Measurements from ENCODE around the gene RNF152. TPM values are rescaled to one million over a fixed set of nuclear protein-coding genes. Genes with fewer than 3 reads are reported as not detected.

The RNF152 gene
- total RNA-seq, 1 donor from 2014 or later, result 13.3 TPM

DNA sequence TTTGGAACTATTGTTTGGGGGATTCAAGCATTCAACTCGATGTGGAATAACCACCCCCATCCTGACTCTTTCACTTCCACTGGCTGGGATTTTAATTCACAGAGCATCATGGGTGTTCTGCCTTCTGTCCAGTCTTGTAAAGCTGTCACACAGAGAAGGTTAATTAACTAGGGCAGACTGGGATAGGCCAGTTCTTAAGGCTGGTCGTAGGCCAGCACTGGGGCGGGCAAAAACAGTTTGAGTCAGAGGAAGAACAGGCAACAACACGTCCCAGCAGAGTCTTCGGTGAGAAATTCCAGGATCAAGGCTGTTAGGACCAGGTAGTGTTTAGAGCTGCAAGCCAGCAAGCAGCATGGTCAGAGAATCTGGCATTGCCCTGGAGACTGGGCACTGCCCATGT, 4.0 kb upstream of the RNF152 start:
- intact Hi-C loops (cut with DNase I), result no loop called here
- no peak for ATAC-seq
- no peak for DNase-seq (ENCODE audit: low spot score)

DNA sequence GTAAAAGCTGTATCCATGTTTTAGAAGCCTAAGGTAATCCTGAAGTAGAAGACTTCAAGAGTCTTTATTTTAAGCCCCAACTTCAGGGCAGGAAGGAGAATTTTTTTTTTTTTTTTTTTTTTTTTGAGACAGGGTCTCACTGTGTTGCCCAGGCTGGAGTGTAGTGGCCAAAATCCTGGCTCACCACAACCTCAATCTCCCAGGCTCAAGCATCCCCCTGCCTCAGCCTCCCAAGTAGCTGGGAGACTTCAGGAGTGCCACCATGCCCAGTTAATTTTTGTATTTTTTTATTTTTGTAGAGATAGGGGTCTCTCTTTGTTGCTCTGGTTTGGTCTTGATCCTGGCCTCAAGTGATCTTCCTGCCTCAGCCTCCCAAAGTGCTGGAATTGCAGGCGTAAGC, 3.3 kb upstream of the RNF152 start:
- ATAC-seq (no peak), DNase-seq (ENCODE audit: low spot score) (no peak)
- intact Hi-C loops (cut with DNase I), result no loop called here

DNA sequence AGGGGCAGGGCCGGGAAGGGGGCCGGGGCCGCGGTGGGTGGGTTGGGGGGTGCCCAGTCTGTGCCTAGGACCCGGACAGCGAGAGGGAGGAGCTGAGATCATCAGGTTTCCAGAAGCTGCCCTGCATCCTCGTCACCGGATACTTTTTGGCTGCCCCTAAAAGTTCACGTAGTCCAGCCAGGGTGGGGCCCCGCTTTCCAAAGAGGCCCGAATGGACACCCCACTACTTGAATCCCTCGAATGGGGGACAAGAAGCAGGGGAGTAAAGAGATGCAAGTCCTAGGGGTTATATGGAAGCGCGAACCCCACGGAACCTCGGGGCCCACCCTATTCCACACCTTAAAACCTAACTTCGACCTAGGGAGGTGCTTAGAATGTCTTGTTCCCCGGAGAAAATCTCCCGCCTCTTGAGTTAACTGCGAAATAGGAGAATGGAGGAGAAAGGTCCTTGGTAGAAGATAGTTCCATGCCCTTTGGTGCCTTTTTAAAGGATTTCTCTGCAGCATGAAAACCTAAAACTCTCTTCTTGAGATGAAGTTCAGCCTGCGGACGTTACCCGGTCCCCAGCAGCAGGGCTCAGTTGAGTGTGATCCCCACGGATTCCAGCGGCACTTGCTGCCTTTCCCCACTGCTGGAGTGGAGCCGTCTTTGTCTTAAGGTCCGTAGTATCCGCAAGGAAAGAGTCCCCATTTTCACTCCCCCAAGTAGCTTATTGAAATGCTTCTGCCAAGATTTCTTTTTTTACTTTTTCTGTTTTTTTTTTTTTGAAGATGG, 2.1 kb upstream of the RNF152 start:
- DNase-seq (ENCODE audit: low spot score) (no peak), ATAC-seq (peak; percentile 25)
- intact Hi-C loops (cut with DNase I), result no loop called here

DNA sequence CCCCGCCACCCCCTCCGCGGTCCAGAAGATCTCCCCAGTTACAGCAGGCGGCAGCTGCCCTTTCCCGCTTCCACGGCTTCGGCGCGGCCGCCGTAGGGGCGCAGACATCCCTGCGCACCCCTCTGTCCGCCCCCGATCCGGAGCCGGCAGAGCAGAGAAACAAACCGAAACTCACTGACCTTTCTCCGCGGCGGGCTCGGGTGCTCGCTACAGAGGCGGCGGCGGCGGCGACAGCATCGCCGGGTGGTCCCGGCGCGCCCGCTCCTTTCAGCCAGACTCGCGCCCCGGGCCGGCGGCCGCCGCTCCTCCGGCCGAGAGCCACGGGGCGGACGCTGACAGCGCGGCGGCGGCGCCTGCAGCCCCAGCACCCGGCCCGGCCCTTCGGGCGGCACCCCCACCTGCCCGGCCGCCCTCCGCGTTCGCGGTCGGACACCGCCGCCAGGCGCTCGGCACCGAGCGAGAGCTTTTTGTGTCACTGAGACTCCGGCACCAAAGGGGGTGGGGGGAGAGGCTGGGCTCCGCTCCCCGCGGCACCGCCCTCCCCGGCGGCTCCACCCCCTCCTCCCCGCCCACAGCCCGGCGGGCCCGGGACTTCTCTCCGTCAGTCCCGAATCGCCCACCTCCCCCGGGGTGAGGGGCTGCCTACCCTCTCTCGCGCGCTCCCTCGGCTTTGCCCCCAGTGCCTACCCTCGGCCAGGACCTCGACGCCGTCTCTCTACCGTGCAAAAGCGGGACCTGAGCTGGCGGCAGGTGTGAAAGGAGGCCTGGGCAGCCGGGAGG, 1.4 kb upstream of the RNF152 start:
- peak; percentile 86 for DNase-seq (ENCODE audit: low spot score)
- intact Hi-C loops (cut with DNase I), result no loop called here
- peak; percentile 94 for ATAC-seq

DNA sequence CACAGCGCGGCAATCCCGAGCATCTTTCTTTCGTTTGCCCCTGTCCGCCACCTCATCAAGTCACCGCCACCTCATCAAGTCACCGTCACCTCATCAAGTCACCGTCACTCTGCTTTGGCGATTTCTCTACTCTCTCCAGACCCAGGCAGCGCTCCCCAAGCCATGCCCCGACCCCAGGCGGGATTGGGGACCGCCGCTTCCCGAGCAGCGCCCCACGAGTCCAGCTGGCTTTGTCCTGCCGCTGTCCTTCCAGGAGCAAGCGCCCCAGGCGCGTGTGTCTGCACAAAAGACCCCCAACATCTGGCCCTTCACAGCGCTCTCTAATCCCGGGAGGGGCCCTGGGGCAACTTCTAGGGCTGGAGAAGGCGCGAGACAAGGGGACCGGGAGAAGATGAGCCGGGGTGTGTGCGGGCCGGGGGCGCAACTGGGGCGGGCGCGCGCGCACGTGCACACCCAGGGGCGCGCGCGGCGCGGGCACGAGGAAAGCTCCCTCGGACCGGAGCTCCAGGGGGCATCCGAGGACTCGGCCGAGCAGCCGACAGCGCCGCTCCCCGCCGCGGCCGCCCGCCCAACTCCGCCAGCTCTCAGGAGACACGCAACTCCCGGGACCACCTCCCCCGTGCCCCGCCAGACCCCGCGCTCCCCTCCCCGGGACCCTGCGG, 633 bp upstream of the RNF152 start:
- intact Hi-C loops (cut with DNase I), result no loop called here
- ATAC-seq (peak; percentile 44), DNase-seq (ENCODE audit: low spot score) (peak; percentile 70)

DNA sequence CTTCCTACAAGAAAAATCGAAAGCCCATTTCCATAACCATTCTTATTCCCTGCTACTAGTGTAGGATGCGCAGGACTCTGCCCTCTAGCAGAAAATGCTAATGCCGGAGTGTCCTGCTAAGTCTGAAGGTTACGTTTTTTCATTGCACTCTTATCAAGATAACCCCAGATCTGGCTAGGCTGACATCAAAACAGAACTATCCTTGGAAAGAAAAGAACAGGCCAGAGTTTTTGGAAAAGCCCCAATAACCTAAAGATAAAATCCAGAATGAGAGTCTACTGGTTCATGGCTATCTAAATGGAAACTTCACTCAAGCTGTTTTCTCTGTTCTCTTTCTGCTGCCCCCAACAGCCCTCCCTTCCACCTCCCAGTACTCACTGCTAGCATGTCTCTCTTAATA, 913 bp downstream of the RNF152 start:
- ATAC-seq (no peak), DNase-seq (ENCODE audit: low spot score) (no peak)
- intact Hi-C loops (cut with DNase I), result no loop called here

DNA sequence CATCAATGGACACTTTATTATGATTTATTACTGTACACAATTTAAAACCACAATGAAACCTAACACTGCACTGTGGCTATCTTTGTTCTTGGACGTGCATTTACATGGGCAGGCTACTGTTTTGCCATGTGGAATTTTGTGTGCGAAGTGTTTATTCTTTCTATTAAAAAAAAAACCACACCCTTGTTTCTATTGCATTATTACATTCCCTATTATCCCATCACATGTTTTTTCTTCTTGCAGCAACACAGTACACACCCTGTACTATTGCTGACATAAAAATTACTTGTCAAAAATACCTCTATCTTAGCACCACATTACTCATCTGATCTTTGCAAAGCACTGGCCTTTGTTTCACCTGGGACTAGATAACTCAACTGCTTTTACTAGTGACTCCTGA, 1.5 kb downstream of the RNF152 start:
- ATAC-seq (peak; percentile 25), DNase-seq (ENCODE audit: low spot score) (no peak)
- intact Hi-C loops (cut with DNase I), result no loop called here

DNA sequence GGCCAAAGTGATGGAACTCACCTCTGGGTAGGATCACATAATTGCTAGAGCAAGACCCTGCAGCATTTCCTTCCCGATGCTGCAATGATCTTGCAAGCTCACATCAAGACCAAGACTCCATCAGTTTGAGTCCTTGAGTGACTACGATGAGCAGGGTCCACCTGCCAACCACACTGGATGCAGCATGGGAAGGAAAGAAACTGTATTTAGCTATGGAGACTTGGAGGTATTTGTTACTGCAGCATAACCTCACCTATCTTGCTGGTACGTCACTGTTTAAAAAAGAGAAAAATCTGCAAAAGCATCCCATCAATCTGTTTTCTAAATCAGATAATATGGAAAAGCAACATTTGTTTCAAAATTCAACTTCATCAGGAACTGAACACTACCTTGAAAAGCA, 2.5 kb downstream of the RNF152 start:
- ATAC-seq (no peak), DNase-seq (ENCODE audit: low spot score) (no peak)
- intact Hi-C loops (cut with DNase I), result no loop called here

DNA sequence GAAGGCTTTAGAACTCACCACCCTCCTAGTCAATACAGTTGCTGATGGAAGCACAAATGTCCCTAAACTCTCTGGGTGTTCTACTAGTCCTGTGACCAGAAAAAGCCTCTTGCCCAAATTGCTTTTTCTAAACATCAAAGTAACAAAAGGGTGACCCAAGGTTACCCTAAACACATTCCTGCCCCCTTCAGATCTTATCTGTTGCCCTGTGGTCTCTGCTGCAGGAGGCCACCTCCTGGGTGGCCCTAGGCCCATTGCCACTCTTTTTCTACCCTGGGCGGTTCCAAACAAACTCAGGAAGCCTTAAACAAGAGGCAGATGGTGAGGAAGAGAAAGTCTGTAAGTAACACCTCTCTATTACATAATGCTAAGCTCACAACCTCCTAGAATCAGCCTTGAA, 3.3 kb downstream of the RNF152 start:
- no peak for DNase-seq (ENCODE audit: low spot score)
- intact Hi-C loops (cut with DNase I), result no loop called here
- ATAC-seq, result no peak

DNA sequence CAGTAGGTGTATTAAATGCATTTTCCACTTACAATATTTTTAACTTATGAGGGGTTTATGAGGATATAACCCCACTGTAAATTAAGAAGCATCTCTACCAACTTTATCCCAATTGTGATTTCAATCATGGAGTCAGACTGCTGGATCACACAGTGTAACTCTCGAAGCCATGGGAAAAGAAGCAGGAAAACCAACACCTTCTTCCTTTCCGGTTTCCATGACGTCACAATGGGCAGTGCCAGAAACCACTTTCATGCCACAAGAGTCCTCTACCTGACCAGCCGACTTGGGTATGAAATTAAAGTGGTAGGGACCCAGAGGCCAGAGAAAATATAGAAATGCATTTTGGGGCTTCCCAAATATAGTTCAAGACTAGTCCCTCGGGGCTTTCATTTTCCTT, 4.2 kb downstream of the RNF152 start:
- intact Hi-C loops (cut with DNase I), result no loop called here
- DNase-seq (ENCODE audit: low spot score), result no peak
- ATAC-seq, result no peak

DNA sequence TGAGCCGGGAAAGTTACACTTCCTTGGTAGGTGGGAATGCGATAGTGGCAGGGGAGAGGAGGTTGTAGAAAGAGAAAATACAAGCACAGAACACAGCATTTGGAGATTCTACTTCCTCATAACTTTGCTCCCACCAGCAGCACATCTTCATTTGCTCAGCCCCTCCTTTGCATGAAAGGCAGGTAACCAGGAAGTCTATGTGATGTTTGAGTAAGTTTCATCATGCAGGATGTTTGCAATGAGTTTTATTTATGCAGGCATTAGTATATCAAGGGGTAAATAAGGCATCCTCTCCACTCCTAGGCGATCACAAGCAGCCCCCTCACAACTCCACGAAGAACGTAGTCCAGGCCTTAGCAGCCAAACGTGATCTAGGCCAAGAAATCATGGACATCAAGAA, 5.0 kb downstream of the RNF152 start:
- no peak for DNase-seq (ENCODE audit: low spot score)
- intact Hi-C loops (cut with DNase I), result no loop called here
- ATAC-seq, result no peak

DNA sequence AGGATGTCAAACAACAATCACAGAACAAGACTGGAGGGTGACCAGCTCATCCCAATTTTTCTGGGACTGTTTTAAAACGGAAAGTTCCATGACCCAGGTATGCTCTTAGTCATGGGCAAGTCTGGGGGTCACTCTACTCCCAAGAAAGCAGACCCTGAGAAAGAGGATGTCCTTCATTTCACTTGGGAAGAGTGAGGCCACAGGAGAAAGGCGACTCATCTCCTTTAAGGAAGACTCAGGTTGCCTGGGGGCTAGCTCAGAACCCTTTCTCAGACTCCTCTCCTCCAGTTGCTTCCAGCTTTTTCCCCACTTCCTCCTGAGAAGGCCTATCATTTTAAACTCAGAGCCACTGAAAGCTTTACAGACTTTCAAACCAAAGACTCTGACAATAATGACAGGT, 9.3 kb downstream of the RNF152 start:
- DNase-seq (ENCODE audit: low spot score), result no peak
- ATAC-seq, result no peak
- intact Hi-C loops (cut with DNase I), result no loop called here

DNA sequence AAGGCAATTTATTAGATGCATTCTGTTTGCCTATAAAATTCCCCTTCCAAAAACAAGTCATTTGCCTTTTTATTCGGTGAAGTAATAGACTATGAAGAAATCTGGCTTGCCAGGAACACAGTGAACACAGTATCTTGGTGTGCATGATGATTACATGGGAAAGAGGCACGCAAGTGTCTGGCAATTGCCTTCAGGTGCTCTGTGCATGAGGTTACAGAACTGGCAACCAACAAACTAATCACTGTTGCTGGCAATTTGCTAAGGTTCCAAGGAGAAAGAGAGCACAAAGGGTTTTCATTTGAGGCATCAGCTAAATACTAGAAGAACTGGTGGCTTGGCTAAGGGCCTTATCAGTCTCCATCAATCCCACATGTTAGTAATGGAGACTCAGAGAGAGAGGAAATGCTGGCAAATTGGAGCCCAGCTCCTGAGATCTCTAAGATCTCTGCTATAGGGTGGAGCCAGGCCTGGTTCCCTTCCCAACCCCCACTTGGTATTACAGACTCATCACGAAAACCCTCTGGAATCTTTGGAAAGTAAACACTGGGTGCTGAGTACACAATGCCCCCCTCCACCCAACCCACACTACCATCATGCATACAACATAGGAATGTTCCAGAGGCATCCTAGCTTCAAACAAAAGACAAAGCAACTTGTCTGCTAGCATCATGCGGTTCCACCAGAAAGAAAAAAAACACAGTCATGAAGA, 10.4 kb downstream of the RNF152 start:
- ATAC-seq (no peak), DNase-seq (ENCODE audit: low spot score) (no peak)
- intact Hi-C loops (cut with DNase I), result no loop called here

DNA sequence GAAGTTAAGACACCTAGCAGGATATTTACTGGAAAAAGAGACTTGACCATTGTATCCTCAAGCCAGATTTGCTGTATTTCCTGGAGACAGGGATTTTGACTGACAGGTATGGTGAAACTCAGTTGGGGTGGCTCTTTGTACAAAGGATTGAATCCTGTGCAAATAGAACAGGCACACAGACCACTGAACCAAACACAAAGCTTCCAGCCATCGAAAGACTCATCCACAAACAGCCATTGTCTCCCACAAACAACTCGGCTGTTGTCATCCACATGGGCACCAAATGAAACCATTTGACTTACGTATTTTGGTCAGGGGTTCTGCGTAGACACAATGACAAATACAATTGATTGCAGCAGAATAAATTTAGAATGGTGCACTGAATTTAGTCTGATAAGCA, 15.9 kb downstream of the RNF152 start:
- no peak for ATAC-seq
- intact Hi-C loops (cut with DNase I), result no loop called here

DNA sequence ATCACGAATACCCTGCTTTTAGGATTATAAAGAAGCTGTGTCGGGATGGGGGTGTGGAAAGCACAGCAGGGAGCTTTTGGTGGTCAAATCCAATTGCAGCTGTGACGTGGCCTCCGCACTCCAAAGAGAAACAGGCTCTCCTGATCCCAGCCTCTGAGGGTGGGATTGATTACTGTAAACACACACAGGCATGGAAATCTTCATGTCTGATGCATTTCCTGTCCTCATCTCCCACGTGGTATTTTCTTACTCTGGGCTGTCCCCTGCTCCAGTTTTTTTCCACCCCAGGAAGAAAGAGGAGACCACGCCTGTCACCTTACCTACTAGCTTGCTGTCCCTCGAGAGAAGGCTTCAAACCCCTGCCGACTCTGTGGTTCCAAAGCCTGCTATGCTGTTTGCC, 22.7 kb downstream of the RNF152 start:
- peak; percentile 39 for ATAC-seq
- no peak for DNase-seq (ENCODE audit: low spot score)
- intact Hi-C loops (cut with DNase I), result no loop called here

More for the DNA sequence above, 15.9 kb downstream of the RNF152 start:
- DNase-seq (ENCODE audit: low spot score), result no peak

DNA sequence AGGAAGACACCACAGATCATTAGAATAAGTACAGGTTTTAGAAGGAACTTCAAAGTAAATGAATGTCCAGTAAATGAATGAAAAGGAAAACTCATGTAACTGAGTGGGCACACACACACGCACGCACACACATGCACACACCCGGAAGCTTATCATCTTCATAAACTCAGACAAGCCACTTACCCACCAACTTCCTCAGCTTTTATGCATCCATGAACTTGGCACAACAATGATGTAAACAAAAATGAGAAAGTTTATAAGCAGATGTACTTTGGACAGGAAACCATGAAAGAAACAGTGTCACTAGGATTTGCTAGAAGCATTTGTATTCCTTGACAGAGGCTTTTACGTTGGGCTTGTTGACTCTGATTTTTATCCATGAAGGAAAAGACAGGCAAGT, 23.2 kb downstream of the RNF152 start:
- no peak for ATAC-seq
- intact Hi-C loops (cut with DNase I), result no loop called here
- no peak for DNase-seq (ENCODE audit: low spot score)

DNA sequence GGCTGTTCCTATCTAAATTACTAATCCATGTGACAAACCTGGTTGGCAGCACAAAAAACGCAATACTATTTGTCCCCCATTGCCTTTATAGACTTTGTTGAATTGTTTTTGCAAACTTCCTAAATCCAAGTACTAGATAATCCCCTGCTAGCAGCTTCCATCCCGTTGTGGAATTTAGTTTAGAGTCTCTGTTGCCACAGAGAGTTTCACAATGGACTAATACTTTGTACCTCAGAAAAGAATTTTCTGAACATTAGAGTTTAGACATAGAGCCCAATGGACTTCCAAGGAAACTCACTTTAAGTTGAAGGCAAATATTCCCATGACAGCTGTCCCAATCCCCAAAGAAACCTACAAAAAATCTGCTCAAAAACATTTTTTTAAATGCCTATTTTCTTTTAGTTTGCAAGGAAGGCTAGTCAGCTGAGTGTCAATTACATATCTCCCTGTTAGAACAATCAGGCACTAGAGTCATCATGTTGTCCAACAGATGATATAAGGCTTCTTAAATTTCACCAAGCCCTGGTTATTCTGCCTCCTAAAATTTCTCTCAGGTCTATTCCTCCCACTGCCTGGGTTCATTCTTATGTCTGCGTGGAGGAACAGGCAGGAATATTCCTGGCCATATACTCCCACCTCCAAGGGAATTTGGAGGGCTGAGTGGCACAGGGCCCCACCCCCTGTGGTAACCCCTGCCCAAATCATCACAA, 27.2 kb downstream of the RNF152 start:
- intact Hi-C loops (cut with DNase I), result no loop called here
- ATAC-seq (no peak), DNase-seq (ENCODE audit: low spot score) (no peak)

DNA sequence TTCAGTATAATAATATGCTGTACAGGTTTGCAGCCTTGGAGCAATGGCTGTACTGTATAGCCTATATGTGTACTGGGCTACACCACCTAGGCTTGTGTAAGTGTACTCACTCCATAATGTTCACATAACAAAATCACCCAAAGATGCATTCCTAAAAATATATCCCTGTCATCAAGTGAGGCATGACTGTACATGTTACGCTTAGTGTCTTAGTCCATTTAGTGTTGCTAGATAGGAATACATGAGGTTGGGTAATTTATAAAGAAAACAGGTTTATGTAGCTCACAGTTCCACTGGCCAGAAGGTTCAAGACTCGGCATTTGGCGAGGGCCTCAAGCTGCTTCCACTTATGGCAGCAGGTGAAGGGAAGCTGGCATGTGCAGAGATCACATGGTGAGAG, 31.4 kb downstream of the RNF152 start:
- ATAC-seq (no peak), DNase-seq (ENCODE audit: low spot score) (no peak)
- intact Hi-C loops (cut with DNase I), result no loop called here

DNA sequence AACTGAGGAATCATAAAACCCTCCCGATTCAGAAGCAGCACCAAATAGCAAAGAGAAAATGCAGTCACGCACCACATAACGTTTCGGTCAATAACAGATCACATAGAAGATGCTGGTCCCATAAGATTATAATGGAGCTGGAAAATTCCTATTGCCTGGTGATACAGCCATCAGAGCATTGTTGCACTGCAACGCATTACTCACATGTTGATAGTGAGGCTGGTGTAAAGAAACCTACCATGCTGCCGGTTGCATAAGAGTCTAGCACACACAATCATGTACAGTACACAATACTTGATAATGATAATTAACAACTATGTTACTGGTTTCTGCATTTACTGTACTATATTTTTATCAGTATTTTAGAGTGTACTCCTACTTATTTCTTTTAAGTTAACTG, 32.5 kb downstream of the RNF152 start:
- ATAC-seq, result no peak
- intact Hi-C loops (cut with DNase I), result no loop called here

More for the DNA sequence above, 32.5 kb downstream of the RNF152 start:
- DNase-seq (ENCODE audit: low spot score), result no peak

Data from sciatic nerve (tissue), 2 donors.